Measurements from ENCODE around the gene CFAP57.

GRCh38 chr1:43197343-43198127, 25.4 kb downstream of the CFAP57 start:
- no peak; the same call in 1 of the 2 replicates for TF ChIP-seq CTCF (conservative IDR thresholded peaks at IDR 0.05)
- no peak for TF ChIP-seq ZFX (IDR thresholded peaks at IDR 0.05)

Data from C4-2B (cell line).